LoVo (cell line): Measurements from ENCODE around the gene LRCH1.
"Not testable (repeated sequence)": the region's sequence is repeated elsewhere in the genome, so short reads cannot be mapped to it uniquely, and the experiment has no call there.

Source experiments
- DNase-seq: peaks from one replicate; pipeline ENCODE4 v3.0.0-alpha.2; 2016; ENCODE audit warnings: low spot score

LRCH1 gene, protein sequence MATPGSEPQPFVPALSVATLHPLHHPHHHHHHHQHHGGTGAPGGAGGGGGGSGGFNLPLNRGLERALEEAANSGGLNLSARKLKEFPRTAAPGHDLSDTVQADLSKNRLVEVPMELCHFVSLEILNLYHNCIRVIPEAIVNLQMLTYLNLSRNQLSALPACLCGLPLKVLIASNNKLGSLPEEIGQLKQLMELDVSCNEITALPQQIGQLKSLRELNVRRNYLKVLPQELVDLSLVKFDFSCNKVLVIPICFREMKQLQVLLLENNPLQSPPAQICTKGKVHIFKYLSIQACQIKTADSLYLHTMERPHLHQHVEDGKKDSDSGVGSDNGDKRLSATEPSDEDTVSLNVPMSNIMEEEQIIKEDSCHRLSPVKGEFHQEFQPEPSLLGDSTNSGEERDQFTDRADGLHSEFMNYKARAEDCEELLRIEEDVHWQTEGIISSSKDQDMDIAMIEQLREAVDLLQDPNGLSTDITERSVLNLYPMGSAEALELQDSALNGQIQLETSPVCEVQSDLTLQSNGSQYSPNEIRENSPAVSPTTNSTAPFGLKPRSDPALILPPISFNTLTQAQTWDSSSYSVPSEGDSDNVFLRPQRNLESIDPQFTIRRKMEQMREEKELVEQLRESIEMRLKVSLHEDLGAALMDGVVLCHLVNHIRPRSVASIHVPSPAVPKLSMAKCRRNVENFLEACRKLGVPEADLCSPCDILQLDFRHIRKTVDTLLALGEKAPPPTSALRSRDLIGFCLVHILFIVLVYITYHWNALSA

DNA sequence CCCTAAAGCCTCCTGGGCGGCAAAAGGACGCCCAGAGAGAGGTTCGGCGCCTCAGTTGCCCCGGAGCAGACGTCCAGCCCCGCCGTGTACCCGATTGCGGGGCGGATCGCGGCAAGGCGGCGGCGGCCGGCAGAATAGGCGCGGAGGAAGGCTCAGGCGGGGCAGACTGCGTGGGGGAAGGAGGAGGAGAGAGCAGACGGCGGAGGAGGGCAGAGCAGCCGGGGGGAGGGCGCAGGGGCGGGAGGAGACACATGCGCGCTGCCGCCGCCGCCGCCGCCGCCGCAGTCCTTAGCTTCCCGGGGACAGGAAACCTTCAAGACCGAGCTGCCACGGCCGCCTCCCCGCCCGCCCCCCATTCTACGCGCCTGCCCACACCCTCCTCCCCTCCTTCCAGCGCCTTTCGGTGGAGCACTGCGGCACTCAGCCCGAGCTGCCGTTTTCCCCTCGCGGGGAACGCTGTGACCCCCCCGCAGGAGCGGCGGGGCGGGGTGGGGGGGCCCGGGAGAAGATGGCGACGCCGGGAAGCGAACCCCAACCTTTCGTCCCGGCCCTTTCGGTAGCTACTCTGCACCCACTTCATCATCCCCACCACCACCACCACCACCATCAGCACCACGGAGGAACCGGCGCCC is at the start of gene LRCH1:
Gene LRCH1 (plus strand): TSS at position 282 of the 632 bp plus-strand sequence. CDS start 227 bp downstream, at position 509.
- peak; percentile 92 for DNase-seq

DNA sequence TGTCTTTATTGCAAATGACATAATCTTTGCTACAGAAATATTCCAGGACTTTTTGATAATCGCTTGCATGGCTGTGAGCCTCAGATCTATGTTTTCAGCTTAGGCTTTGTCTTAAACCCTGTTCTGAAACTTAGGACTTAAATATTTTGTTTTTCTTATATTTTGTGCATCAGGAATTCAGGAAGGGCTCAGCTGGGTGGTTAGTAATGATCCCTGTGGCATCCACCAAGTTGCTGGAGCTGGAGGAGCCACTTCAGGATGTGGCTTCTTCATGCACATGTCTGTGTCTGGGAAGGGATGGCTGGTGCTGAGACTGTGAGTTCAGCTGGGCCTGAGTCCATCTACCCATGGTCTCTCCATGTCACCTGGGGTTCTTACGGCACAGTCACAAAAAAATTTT is 48.9 kb upstream of the LRCH1 start:
- no peak for DNase-seq

DNA sequence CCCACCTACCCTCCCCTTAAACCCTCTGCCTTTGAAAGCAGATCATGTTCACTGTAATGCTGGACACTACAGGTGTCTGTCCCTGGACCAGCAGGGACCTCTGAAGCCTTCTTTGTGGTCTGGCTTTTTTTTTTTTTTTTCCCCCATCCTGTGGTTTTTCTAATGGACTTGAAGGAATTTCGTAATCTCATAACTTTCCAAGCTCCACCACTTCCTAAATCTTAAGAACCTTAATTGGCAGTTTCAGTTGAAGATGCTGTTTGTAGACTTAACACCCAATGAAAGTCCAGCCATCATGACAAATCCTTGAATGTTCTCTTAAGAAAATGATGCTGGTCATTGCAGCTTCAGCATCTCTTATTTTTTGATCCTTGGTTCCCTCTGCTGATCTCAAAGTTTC is 45.0 kb upstream of the LRCH1 start:
- DNase-seq, result no peak

DNA sequence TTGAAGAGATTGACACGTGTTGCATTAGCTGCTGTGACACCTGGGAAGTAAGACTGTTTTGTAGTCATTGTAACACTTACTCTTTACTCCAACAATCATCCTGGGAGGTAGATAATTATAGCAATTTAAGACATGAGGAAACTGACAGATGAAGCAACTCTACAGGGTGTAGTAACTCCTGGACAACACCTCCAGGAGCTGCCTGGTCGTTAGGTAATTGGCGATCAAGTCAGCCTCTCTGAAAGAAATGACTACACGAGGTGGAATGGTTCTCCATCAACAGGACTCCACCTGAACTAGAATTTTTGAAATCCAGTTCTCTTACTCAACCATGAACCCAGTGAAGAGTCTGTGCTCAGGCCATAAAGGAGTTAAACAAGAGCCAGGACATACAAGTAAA is 43.0 kb upstream of the LRCH1 start:
- no peak for DNase-seq

- no peak for DNase-seq
These were observed 37.2 kb upstream of the LRCH1 start for GRCh38 chr13:46515803-46516202.

DNA sequence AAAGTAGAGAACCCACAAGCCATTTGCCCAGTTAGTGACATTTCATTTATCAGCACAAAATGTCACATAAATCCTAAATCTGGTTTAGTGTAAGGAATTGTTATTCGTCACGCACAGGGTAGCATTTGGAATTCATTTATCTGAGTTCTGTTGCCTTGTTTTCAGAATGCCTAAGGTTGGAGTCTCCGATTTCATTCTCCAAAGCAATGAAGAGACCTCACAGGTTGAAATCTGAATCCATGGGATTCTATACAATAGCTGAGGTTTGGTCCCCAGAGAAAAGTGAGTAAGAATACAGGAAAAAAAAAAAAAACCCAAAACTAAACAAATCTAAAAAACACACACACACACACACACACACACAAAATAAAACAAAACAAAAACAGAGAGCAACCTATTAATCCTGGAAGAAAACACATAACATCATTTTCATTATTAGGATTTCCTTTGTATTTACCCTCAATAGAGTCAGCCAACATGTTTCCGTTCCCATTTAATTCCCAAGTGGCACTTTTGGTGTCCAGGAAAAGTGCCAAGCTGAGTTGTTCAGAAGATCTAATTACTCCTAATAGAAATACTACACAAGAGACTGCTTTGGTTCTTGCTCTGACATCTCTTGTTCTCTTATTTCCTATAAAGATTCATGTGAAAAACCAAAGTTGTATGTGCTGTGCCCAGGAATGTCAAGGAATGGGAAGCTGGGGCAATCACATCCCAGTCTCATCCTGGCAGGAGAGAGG is 36.2 kb upstream of the LRCH1 start:
- DNase-seq, result no peak

GRCh38 chr13:46517748-46518147 is 35.2 kb upstream of the LRCH1 start:
- not testable (repeated sequence) for DNase-seq

GRCh38 chr13:46519182-46519581 is 33.8 kb upstream of the LRCH1 start:
- DNase-seq, result no peak

GRCh38 chr13:46520166-46520565 is 32.8 kb upstream of the LRCH1 start:
- no peak for DNase-seq

- DNase-seq, result no peak
These were observed 31.5 kb upstream of the LRCH1 start for GRCh38 chr13:46521486-46521885.

- no peak for DNase-seq
These were observed 30.8 kb upstream of the LRCH1 start for GRCh38 chr13:46521921-46522747.

- no peak for DNase-seq
These were observed 30.3 kb upstream of the LRCH1 start for GRCh38 chr13:46522748-46523030.

DNA sequence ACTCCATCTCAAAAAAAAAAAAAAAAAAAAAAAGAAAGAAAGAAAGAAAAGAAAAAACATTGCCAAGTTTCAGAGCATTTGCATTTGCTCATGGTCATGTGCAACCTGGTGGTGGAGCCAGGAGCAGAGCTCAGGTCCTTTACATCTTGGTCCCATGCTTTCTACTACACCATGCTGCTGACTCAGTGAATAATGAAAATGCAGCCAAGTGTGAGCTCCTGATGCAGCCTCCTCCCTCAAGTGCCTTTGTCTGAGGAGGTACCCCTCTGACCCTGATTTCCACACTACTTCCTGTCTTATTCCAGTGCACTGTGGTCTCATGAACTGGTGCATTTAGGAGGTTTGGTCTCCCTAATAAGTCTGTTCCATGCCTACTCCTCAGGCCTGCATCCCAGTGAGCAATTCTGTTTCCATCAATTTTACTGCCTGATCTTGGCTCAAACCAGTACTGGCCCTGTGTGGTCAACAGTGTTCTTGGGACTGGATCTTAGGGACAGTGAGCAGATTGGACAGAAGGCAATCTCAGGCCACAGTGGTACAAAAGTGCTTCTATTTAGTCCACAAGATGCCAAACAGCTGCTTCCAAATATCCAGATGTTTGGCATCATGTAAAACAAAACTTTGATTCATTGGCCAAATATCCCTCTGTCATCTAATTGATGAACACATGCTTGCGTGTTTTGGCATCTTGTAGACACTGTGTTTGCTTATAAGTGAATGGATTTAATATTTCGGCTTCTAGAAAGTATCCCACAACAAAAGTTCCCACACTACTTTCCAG is 28.8 kb upstream of the LRCH1 start:
- DNase-seq, result no peak

GRCh38 chr13:46526100-46526735 is 26.8 kb upstream of the LRCH1 start:
- DNase-seq, result no peak

DNA sequence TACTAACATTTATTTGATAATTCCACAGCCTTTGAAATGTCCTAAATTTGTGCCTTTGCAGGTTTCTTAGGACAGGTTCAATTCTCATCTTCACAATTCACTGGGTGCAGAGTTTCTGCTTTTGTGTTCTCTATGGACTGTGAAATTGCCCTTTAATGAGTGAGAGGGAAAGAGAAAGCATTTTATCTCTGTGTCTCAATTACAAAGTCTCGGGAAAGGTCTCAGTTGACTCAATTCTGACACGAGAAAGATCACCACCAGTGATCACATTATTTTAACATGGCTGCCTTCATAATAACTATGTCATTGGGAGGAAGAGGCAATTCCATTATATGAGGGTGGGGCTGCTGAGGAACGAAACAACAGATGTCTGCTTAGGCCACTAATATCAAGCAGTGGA is 26.2 kb upstream of the LRCH1 start:
- no peak for DNase-seq

GRCh38 chr13:46527237-46527636 is 25.7 kb upstream of the LRCH1 start:
- no peak for DNase-seq

GRCh38 chr13:46529216-46529919 is 23.6 kb upstream of the LRCH1 start:
- no peak for DNase-seq

DNA sequence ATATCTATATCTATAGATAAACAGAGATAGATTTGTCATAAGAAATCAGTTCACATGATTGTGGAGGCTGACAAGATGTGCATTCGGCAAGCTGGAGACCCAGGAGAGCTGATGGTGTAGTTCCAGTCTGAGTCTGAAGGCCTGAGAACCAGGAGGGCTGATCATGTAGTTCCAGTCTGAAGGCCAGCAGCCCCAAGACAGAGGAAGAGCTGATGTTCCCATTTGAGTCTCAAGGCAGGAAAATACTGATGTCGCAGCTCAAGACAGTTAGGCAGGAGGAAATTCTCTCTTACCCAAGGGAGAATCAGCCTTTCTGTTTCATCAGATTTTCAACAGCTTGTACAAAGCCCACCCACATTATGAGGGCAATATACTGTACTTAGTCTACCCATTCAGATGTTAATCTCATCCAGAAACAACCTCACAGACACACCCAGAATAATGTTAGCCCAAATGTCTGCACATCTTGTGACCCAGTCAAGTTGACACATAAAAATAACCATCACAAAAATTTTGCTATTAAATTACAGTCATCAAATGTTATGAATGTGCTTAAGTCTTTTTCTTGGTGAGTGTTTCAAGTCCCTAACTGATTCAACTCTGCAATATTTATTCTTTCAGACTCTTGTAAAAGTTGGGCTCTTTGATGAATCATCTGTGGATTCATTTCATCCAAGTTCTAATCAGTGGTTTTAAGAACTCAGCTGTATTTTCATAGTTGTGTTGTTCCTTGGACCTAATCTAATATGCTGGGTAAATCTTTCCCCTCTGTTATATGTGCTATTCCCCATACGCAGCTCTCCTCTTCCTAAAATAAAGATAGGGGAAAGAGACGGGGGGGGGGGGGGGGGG is 22.7 kb upstream of the LRCH1 start:
- DNase-seq, result peak; percentile 12

GRCh38 chr13:46531953-46532352 is 21.0 kb upstream of the LRCH1 start:
- no peak for DNase-seq
